Endometrial microvascular endothelial cells (primary cell): Measurements from ENCODE around the gene NRF1. TPM values are rescaled to one million over a fixed set of nuclear protein-coding genes. Genes with fewer than 3 reads are reported as not detected.
"Not testable (repeated sequence)": the region's sequence is repeated elsewhere in the genome, so short reads cannot be mapped to it uniquely, and the experiment has no call there.

Experiments
- in situ Hi-C: cut with HindIII; loops from 2 replicates; pipeline ENCODE4 v1.10.0; 2017; ENCODE audit warnings: low sequenced_read_pairs, low pct_unique_long_range_greater_than_20kb; ENCODE audit errors: inconsistent ontology term
- total RNA-seq: library from RNA; depleted of rRNA; stranded (reverse); fragments of >200 nt; gene quantifications from one replicate; pipeline ENCODE4 v1.2.3, GENCODE V29; 2015; ENCODE audit errors: inconsistent ontology term

The NRF1 gene
- total RNA-seq, 1 donor from 2014 or later: 8.4 TPM

DNA sequence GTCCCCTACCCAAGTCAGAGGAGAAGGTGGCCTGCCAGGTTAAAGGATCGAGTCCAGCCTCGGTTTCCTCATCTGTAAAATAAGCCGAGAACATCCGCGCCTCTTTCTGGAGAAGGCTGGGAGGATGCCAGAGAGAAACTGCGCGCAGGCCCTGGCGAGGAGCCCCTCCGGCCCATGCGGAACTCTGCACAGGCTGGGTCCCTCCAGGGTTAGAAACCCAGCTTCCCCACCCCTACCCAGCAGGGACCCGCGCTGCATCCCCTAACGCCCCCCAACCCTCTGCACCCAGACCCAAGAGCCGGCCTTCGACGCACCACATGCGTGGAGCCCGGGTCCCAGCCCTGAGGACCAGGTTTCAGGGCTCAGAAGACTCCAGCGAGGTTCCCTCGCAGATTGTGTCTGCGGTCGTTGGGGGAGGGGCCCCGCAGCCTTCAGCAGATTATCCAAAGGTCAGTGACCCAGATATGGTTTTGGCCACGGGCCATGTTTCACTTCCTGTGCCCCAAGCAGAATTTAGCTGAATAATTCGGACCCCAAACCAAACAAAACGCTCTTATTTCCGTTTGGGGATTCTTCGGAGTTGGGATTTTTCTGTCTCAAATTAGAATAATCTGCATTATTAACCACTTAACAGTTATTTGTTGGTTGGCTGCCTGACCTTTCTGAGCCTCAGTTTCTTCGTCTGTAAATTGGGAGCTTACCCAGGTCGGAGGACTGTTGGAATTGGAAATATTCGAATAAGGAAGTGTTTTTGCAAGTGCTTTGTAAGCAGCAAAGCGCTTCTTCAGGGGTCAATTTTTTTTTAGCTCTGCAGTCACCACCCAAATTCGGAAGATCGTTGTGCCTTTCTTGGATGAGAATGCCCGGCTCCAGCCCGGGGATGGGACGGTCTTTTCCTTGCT is 173.5 kb downstream of the NRF1 start:
- in situ Hi-C loops: no loop called here

DNA sequence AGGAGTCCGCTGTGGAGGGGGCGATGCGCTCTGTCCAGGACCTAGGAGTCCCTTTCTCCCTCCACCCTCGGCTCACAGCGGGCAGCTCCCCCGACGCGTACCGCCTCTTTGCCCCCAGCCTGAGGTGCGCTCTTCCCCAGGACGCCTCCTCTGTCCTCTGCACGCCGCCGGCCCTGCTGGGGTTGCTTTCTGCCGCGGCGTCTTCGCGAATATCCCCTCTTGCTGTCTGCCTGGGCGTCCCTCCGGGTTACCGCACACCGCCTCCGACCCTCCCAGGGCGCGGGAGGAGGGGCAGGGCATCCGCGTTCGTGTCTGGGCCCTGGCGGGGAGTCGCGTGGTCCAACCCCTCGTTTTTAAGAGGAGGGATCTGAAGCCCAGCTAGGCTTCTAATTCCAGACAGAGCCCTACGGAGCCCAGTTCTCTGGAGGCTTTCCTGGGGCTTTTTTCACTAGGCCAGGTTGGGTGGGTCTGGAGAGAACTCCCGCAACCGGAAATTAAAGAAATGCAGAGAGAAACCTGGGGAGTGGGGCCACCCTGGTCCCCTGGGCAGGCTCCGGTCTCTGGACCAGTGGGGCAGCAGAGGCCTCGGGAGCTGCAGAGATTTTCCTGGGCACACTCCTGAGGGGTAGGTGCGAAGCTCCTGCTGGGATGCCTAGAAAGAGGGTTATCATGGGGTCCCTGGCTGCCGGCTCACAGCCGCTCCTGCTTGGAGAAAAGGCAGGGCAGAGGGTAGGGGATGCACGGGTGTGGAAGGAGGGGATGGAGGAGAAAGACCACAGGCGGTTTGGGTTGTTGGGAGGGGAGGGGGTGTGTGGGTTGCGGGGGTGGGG is 174.4 kb downstream of the NRF1 start:
- in situ Hi-C loops: no loop called here

DNA sequence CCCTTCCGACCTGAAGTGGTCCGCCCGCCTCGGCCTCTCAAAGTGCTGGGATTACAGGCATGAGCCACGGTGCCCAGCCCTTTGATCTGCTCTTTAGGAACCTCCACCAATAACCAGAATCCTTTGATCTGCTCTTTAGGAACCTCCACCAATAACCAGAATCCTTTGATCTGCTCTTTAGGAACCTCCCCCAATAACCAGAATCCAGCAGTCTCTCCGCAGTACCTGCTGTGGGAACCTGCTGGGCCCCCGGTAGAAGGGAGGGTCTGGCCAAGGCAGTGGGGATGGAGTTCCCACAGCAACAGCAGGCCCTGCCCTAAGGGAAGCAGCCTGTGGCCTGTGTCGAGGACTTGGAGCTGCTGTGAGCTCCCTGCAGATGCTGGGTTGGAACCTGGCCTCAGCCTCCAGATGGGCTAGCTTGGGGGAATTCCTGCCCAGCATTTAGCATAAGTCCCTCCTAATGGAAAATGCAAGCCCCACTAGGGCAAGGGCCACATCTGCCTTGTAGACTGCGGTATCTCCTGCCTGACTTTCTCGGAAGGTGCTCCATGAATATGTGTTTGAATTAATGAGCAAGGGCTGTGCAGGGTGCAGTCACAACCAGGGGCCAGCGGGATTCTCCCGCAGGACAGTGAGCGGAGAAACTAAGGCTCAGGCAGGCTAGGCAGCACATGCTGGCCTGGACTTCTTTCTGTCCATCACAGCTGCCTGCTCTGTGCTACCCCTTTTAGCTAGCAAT is 175.5 kb downstream of the NRF1 start:
- in situ Hi-C loops: no loop called here

DNA sequence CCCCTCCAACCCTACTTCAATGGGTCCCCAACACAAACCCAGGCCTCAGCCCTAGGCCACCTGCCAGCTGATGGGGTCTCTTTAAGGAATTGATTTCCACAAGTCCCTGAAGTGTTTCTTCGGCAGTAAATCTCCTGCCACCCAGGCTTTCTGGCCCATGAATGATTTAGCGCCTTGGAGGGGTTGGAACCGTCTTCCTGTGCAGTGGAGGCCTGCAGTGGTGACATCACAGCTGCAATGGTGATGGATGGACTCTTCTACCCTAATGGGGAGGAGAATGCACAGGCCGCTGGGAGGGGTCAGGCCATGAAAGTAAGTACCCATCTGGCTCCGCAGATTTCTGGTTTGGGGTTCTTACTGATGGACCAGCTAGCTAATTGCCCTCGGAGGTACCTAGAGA is 177.5 kb downstream of the NRF1 start:
- in situ Hi-C loops: no loop called here

DNA sequence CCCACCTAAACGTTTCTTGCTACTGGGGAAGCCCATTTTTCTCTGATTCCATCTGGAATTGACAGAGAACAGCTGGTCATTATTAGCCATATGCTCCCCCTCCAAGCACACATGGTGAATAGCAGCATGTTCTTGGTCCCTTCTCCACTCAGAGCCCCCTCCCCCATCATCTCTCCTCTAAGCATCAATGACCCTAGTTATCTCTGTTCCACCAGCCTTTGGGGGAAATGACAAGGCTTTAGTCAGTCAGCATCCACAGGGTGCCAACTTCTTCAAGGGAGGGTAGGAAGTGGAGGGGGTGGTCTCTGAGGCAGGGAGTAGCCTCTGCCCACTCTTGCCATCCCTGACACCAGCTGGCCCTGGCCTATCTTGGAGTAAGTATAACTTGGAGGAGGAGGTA is 178.1 kb downstream of the NRF1 start:
- in situ Hi-C loops: no loop called here

DNA sequence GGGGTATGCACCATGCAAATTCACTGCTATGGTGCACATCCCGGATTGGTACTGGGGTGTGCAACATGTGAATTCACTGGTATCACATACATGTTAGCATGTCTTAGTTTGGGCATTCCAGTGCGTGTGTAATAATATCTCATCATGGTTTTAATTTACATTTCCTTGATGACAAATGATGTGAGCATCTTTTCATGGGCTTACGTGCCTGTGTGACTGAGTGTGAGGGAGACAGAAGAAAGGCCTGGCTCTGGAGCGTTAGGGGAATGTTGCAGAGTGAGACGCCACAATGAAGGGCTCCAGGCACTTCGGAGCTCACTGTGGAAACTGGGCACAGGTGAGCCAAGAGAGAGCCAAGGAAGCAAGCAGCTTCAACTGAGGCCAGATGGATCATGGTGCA is 178.6 kb downstream of the NRF1 start:
- in situ Hi-C loops: no loop called here

DNA sequence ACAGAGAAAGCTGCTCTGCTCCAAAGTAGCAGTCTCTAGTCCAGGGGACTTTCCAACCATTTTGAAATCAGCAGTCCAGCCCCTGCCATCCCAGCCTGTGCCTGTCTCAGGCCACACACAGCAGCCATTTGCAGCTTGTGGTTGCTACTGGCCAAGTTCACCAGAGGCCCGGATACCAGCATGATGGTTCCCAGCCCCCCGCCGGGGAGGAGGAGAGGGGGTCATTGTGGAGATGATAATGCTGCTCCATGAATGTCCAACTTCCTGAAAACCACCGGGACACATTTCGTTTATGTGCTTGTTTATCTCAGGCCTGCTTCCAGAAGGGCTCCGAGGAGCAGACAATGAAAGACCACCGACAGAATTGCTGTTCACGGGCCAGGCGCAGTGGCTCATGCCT is 181.2 kb downstream of the NRF1 start:
- in situ Hi-C loops: no loop called here

DNA sequence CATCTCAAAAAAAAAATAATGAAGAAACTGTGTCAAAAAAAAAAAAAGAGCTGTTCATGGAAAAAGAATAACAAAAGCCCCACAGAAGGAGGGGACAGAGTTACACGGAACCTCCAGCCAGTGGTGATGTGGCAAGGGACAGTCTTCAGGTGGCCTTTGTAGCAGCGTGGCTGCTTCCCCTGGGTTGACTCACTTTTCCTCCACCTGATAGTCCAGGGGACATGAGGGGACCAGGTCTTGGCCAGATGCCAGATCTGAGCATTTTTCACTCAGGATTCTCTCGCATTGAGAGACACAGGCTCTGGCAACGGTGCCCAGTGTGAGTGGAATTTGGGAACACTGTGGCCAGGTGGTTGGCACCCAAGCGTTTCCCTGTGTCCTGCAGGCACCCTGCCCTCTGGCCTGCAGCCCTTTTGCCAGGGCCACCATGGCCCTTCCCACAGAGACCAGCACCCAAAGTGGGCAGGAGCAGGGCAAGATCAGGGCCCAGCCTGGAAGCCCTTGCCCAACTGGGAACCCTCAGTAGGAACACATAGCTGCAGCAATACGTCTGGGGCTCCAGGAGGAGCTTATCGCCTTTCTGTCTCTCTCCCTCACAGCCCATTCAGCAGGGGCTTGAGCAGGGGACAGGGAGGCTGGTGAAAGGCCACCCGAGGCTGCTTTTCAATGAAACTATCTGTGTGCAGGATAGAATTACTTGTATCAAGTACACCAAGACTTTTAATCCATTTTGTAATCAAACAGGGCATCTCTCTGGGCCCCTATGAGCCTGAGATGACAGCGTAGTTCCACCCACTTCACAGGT is 182.2 kb downstream of the NRF1 start:
- in situ Hi-C loops: no loop called here

DNA sequence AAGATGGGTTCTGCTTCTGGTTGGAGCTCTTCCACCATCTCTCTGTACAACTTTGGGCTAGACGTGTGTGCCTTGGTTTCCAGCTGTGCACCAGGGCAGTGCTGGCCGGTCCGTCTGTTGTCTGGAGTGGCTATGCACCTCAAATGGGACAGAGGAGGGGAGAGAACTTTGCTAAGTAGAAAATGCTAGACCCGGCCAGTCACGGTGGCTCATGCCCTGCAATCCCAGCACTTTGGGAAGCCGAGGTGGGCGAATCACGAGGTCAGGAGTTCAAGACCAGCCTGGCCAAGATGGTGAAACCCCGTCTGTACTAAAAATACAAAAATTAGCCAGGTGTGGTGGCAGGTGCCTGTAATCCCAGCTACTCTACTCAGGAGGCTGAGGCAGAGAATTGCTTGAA is 182.9 kb downstream of the NRF1 start:
- in situ Hi-C loops: not testable (repeated sequence)

DNA sequence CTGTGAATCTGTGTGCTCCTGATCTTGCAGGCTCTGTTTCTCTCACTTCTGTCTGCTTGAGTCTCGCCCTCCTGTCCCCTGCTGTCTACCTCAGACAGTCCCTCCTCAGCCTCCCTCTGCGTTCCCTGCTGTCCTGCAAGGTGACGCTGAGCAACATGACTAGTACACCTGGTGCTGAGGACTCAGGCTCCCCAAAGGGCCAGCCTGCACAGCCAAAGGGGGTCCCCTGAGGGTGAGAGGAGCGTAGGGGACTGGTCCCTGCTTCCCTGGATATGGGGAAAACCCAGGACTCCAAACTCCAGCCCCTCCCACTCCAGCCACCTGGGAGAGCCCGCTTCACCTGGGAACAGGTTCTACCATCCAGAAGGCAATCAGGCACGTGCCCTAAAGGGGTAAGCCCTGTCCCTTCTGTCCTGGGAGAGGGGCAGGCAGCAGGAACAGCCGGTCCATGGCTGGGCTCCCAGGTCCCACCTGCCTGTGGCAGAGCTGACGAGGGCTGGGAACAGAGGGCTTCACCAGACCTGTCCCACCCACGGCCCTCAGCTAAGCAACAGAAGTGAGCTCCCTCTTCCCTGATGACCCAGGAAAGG is 184.8 kb downstream of the NRF1 start:
- in situ Hi-C loops: no loop called here

DNA sequence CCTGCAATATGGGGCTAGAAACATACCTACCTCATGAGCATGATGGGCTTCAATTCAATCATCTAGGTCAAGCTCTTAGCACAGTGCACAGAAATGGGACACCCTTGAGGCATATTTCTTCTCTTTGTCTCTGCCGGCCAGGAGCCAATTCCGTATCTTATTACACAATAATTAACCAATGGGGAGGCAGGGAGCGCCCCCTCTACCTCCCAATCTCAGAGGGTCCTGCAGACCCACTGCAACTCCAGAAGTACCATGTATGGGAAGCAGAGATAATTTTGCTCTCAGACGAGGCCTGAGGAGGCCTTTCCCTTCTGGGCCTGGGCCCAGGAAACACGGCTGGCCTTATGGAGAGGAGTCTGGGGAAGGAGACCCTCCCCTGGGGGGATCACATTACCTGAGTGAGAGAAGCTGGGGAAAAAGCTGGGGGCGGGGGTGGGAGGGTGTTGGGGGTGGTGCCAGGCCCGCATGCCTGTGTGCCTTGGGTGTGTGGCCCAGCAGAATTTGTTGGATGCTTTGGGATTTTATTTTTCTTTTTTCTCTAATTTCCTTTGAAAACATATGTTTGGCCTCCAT is 185.8 kb downstream of the NRF1 start:
- in situ Hi-C loops: no loop called here

DNA sequence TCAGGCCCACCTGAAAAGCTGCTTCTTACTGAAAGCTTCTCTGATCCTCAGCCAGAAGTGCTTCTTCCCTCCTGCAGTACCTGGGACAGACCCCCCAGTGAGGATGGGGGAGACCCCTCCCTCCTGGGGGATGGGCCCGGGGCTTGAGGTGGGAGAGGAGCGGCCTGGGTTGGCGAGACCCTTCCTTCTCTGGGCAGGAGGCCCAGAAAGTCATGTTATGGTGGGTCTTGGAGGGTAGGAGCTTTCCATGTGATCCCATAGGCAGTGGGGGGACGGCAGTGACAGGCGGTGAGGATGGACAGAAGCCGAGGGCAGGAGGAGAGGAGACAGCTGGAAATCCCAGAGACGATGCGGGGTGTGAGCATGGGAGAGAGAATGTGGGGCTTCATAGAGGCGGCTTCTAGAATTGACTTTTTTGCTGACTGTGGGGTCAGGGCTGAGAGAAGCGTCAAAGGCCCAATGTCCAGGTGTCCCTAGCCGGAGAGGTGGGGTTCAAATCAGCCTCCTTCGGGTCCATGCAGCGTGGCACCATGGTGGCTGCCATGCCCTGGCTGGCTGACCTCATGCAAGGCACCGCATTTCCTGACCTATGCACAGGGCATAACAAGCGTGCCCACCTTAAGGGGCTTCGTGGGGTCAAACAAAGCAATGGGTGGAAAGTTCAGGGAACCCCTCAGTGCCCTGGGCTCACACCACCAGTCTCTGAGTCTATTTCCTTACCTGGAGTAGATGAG is 187.3 kb downstream of the NRF1 start:
- in situ Hi-C loops: no loop called here

DNA sequence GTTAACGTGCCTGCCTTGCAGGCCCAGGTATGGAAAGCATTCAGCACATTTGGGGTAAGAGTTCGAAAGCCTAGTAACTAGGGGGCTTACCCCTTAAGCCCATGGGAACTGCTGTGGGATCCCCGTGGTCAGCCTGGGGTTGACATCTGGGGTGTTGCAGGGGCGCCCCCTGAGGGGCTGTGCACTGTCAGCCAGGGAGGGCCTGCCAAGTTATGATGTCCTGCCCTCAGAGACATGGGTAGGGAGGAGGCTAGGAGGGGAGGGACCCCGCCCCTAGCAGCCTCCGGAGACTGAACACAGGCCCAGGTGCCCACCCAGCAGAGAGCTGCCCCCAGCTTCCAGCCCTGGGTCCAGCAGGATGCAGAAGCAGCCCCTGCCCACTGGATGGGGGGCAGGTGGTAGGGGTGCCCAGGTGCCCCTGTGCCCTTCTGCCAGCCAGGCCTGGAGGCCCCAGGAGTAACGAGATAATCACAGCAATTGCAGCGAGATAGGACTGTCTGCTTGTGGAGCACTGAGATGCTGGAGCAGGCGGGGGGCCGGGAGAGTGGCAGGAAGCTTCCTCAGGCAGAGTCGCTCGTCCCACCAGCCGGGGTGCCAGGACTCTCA is 187.9 kb downstream of the NRF1 start:
- in situ Hi-C loops: no loop called here

DNA sequence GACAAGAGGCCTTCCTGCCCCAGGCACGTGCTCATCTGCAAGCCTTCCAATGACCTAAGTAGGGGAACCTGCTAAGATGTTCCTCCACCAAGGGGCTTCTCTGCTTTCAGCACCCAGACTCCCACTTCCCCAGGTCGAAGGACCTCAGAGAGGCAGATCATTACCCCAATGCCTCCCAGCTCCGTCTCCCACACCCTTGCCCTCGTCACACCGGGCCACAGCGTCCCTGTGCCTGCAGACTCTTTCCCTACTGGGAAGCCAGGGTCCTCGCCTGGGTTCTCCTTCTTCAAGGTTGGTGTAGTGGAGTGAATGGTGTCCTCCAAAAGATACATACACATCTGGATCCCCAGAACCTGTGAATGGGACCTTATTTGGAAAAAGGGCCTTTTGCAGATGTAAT is 189.4 kb downstream of the NRF1 start:
- in situ Hi-C loops: no loop called here

DNA sequence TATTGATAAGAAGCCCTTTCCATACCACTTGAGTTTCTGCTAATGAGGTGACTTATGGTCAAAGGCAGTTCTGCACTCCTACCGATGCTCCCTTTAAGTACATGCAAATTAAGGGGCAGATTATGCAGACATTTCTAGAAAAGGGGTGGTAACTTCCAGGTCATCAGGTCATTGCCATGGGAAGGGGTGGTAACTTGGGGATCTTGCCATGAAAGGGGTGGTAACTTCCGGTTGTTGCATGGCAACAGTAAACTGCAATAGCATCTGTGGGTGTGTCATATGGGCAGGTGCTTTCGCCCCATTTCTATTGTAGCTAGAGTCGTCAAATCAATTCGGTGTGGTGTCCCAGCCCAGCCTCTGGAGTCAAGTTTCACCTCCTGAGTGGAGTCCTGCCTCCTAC is 190.4 kb downstream of the NRF1 start:
- in situ Hi-C loops: no loop called here

DNA sequence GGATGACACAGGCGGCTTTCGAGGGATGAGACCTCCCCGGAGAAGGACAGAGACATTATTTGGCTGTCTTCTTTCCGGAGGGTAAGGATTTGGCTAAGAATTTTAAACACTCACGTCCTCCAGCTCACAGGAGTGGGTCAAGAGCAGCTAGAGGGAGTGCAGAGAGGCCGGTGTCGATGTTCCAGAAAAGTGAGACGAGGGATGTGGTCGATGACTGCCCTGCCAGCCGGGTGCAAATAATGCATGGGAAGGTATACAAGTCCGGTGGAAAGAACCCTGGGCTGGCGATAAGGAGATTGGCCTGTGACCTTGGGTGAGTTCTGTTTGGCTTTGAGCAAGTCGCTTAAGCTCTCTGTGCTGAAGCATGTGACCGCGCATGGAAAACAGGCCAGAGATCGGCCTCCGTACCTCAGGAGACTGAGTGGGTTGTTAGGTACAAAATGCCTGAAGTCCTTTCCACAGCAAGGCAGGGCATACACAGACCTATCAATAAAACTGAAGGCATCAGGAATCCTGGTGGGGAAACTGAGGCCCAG is 192.1 kb downstream of the NRF1 start:
- in situ Hi-C loops: no loop called here
